ENCODE measurements around the gene RFWD3.

RFWD3 gene

DNA sequence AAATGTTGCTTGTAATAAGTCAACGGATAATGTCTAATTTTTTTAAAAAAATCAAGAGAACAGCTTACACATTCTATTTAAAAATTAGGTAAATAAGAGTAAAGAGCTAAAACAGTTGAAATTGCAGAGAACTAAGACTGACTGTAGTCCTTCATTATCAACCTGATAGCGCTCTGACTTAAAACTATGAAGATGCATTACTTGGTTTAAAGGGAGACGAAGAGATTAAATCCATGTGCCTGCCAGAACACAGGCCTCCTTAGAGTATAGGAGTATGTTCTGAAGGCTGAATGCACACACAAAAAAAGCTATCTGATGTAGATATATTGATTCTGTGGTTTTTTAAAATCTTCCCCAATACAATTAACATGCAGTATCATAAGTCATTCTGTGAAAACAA, 88.2 kb downstream of the RFWD3 start:
- DNase-seq, result no peak

DNA sequence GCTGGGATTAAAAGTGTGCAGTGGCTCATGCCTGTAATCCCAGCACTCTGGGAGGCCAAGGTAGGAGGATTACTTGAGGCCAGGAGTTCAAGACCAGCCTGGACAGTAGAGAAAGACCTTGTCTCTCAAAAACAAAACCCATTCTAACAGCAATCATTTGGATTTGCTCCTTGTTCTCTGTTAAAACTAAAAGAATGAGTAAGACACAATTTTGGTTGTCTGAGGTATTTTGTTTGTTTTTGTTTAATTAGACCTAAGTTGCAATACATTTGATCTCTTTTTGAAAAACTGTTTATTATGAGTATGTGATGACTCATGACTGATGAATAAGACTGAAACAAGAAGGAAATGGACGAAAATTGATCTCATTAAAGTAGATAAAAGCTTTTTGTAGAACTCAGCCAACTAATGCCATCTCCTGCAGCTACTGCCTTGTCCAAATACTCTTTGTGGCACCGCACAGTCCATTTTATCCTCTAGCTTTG, 88.8 kb downstream of the RFWD3 start:
- no peak for DNase-seq

DNA sequence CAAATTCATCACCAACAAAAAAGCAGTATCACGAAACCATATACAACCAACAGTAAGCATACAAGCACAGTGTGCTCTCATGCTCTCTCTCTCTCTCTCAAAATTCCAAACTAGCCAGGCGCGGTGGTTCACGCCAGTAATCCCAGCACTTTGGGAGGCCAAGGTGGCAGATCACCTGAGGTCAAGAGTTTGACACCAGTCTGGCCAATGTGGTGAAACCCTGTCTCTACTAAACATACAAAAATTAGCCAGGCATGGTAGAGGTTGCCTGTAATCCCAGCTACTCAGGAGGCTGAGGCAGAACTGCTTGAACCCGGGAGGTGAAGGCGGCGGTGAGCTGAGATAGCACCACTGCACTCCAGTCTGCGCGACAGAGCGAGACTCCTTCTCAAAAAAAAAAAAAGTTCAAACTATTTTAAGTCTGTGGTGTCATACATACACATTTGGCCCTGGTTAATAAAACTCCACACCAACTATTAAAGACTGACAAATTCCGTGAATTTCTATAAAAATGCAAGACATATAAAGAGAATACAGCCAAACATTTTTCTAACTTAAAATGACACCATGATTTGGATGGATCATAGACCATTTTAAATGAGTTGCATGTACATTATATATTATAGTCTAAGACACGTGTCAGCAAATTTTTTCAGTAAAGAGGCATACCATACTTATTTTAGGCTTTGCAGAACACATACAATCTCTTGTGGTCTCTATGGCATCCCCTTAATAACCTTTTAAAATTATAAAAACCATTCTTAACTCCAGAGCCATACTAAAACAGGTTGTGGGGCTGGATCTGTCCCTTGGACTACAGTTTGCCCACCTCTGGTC, 90.7 kb downstream of the RFWD3 start:
- no peak for DNase-seq

DNA sequence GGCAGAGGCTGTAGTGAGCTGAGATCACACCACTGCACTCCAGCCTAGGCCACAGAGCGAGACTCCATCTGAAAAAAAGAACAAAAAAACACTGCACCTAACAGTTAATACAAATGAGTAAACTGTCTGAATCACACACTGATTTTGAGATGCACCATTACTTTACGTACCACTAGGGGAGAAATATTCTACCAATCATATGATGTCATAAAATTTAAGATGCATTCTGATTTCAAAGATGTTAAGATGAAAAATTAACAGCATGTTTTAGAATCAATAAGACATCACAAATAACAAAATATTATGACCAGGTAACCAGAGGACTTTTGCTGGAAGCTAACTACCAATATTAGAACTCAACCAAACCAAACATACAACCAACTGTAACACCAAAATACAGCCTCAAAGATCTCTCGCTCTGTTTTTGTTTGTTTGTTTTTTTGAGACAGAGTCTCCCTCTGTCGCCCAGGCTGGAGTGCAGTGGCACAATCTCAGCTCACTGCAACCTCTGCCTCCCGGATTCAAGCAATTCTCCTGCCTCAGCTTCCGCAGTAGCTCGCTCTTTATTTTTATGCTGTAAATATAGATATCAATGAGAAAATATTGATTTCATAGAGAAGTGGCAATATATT, 91.4 kb downstream of the RFWD3 start:
- no peak for DNase-seq

DNA sequence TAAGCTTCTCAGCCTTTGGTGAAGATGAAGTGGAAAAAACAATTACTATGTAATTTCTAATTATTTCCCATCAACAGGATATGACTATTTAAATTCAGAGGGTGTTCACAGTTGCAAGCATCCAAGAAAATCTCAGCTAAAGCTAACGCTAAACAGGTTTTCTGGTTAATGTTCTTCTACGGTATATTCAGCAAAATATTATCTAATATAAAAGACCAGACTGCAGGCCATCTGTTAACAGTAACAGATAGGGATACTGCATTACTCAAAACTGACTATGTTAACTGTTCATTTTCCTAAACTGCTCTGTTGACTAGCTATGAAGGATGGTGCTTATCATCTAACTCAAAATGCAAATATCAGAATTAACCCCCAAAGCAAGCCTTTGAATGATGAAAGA, 92.5 kb downstream of the RFWD3 start:
- DNase-seq, result no peak

DNA sequence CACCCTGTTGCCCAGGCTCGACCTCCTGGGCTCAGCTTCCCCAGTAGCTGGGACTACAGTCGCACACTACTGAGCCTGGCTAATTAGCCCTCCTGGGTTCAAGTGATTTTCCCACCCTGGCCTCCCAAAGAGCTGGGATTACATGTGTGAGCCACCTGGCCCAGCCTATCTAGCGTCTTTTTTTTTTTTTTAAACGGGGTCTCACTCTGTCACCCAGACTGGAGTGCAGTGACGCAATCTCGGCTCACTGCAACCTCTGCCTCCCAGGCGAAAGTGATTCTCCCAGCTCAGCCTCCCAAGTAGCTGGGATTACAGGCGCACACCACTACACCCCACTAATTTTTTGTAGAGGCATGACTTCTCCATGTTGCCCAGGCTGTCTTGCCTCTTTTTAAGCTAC, 93.1 kb downstream of the RFWD3 start:
- no peak for DNase-seq

Measured in left hindlimb (tissue), 1 donor.